NK-92 treated with Interleukin-12 subunit alpha and Interleukin-12 subunit beta, amount 100 ng/mL, for 24 hours (cell line): ENCODE results near the gene BACE1.
"Not testable (repeated sequence)": the region's sequence is repeated elsewhere in the genome, so short reads cannot be mapped to it uniquely, and the experiment has no call there.

ENCODE experiments used
- DNase-seq: peaks from one replicate; lab custom pipeline; 2025; lab: John Stamatoyannopoulos, UW

Gene BACE1

DNA sequence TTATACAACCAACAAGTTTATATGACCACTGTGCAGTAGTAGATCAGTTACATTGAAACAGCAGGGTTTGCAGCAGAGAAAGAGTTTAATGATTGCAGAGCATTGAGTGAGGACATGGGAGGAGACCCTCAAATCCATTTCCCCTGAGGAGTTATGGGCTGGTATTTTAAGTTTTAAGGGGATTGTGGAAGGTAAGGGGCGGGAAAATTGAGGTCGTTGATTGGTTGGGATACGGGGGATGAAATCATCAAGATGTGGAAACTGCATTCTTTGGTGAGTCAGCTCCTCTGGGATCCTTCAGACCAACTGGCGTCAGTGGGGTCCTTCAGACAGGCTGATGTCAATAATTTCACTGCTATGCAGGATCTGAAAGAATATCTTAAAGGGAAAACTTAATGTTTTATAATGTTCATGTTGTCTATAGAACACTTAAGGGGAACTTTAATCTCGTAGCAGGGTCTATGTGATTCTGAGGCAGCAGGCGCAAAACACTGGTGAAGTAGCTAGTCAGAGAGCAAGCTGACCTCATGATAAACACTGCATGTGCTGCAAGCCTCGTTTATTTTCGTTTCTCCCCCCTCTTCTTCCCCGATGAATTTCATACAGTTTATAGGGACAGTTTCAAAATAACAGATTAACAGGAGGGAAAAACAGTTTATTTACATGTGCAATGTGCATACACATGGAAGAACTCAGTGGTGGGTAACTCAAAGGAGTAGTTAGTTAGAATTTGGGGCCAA is 42.3 kb downstream of the BACE1 start:
- DNase-seq, result no peak

DNA sequence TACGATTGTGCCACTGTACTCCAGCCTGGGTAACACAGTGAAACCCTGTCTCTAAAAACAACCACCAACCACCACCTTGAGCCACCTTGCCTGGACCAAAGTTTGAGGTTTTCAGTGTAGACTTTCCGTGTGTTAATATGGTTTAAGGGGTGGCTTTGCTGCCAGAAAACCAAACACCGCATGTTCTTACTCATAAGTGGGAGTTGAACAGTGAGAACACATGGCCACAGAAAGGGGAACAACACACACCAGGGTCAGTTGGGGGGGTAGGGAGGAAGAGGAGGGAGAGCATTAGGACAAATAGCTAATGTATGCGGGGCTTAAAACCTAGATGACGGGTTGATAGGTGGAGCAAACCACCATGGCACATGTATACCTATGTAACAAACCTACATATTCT is 43.9 kb downstream of the BACE1 start:
- not testable (repeated sequence) for DNase-seq

DNA sequence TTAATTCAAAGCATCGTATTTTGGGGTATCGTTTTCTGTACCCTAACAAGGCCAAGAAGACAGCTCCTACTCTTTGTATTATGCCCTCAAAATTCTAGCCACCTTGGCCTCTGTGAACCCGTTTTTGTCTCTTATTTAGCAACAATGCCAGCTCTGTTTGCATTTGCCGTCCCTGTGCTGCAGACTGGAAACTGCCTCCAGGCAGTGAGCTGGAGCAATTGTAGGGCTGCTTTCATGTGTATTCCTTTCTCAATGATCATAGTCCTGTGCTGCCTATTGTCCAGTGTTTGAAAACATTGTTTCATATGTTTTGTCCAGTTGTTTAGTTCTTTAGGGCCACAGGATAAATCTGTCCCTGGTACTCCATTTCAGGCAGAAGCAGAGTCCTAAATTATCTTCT is 44.8 kb downstream of the BACE1 start:
- DNase-seq, result no peak

DNA sequence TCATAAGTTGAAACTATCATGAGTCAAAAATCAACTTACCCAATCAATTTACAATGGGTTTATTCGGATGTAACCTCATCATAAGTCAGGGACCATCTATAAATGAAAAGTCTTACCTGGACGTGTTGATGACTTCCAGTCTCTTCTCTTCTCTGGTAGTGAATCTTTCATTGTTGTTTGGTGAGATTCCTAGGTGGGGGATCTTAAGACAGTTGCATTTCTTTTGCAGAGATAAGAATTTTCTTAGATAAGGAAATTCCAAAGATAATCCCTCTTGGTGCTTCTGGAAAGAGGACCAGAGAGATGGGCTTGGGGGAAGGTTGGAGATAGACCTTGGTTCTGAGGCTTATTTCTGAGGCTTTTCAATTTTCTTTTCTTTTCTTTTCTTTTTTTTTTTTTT is 46.2 kb downstream of the BACE1 start:
- DNase-seq, result no peak

DNA sequence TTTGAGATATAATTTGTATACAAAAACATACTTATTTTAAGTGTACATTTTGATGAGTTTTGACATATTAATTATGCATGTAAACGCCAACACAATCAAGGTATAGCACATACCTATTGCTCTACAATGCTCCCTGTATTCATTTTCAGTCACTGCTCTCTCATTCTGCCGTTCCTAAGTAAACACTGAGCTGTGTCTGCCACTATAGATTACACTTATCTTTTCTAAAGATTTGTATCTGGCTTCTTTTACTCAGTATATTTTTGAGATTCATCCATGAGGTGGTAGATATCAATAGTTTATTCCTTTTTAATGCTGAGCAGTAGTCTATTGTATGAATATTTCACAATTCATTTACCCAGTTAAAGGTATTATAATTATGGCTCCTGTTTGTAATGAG is 50.3 kb downstream of the BACE1 start:
- no peak for DNase-seq

DNA sequence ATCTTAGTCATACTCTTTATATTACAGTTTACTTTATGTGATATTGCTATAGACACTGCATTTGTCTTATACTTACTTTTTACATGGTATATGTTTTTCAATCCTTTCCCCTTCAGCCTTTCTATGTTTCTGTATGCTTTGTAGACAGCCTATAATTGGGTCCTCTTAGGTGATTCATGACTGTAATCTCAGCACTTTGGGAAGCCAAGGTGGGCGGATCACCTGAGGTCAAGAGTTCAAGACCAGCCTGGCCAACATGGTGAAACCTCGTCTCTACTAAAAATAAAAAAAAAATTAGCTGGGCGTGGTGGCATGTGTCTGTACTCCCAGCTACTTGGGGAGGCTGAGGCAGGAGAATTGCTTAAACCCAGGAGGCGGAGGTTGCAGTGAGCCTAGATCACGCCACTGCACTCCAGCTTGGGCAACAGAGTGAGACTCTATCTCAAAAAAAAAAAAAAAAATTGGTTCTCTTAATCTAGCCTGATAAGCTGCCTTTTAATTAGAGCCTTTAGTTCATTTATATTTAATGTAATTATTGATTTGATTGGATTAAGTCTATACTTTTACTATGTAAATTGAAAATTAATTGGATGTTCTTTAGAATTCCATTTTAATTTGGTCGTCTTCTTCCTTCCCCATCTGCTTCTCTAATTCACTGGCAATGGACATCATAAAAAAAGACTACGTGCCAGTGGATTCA is 51.3 kb downstream of the BACE1 start:
- not testable (repeated sequence) for DNase-seq

DNA sequence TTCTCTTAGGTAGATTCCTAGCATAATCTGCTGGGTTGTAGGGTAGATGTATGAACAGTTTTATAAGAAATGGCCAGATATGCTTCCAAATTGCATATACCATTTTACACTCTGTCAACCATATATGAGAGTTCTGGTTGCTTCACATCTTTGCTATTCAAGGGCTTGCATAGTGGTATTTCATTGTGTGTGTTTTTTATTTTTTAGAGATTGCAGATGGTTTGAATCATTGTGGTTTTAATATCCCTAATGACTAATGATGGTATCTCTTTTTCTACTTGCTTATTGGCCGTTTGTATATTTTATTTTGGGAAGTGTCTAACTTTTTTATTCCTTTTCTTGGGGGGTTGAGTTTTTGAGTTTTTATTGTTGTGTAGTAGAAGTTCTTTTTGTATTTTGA is 56.6 kb downstream of the BACE1 start:
- no peak for DNase-seq

DNA sequence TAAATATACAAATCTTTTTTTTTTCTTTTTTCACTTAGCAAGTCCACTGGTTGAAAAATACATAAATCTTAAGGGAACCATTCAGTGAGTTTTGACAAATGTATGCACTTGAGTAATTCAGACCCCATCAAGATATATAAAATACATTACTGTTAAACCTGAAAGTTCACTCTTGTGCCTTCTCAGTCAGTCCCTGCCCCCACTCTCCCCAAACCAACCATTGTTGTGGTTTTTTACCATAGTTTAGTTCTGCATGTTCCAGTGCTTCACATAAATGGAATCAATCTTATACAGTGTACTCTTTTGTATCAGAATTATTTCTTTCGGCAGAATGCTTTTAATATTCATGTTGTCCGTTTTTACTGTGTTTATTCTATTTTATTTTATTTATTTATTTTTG is 57.5 kb downstream of the BACE1 start:
- DNase-seq, result no peak

DNA sequence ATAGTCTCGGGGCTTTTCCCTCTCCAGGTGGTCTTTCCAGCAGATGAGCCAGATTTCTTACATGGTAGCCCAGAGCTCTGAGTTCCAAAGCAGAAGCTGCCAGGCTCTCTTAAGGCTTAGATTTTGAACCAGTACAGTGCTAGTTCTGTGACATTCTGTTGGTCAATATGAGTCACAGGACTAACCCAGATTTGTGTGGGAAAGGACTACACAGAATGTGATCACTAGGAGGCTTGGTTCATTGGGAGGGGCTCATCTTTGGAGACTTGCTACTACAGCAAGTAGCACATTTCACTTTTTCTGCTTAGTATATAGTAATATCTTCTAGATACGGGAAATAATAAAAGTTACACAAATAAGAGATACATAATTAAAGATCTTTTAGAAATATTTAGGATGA is 59.5 kb downstream of the BACE1 start:
- DNase-seq, result no peak

DNA sequence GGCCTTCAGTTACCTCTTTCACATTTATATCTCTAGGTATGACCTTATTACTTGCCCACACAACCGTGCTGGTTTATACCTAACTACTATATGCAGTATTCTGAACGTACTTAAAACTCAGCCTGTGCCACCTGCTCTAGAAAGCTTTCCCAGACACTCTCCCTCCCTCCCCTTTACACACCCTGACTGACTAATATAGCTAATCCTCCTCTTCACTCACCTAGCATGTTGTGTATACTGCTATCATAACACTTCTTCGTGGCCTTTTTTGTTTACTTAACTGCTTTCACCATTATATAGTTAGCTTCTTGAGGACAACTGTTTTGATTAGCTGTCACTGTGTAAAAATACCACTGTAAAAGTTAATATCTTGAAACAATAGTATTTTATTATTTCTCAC is 60.1 kb downstream of the BACE1 start:
- DNase-seq, result no peak

DNA sequence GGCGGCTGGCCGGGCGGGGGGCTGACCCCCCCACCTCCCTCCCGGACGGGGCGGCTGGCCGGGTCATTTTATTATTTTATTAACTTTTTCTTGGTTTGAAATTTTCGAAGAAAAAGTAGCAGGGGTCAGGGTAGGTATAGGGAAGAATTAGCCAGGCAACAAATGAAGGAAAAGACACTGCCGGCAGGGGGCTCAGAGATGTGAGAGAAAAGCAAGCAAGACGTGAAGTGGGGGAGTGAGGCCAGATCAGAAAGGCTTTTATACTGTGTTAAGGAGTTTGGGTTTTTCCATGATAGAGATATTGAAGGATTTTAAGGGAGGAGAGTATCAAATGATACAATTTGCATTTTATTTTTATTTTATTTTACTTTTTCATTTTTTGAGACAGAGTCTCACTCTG is 64.5 kb downstream of the BACE1 start:
- no peak for DNase-seq

DNA sequence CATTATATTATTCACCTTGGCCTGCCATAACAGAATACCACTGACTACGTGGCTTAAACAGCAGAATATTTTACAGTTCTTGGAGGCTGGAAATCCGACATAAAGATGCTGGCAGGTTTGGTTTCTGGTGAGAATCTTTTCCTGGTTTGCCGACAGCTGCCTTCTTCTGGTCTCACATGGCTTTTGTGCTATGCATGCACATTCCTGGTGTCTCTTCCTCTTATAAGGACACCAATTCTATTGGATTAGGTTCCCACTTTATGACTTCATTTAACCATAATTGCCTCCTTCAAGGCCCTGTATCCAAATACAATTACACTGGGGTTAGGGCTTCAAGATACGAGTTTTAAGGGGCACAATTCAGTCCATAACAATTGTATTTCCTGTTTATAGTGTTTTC is 66.5 kb downstream of the BACE1 start:
- no peak for DNase-seq

DNA sequence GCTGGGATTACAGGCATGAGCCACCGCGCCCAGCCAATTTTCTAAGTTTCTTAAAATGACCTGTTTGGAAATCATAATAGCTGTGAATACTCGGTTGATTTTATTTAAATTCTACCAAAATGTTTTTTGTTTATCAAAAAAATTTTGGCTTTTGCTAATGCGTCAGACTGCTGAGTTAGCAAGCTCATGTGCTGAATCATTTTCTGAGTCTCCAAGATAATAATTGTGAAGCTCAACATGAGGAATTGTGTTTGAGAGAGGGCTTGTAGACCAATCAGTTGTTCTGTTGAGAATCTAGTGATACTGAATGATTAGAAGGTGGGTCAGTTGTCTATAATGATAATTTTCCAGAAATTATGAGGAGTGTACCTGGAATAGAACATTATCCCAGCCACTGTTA is 67.7 kb downstream of the BACE1 start:
- DNase-seq, result no peak

DNA sequence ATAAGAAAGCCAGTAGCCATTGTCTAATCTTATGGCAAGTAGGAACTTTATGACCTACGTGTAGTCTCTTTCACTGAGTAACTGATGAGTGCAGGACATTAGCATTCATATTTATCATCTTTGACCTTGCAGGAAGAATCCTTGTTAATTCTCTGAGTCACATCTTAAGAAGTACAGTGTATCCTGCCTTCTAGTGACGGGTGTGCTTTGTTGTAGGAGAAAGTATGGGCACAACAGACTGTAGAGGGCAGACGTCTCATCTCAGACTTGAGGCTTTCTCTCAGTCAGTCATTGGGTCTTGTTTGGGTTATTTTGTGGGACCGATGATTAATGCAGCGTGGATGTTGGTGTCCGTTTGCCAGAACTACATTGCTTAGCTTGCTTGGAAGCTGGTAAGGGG is 76.8 kb downstream of the BACE1 start:
- no peak for DNase-seq

DNA sequence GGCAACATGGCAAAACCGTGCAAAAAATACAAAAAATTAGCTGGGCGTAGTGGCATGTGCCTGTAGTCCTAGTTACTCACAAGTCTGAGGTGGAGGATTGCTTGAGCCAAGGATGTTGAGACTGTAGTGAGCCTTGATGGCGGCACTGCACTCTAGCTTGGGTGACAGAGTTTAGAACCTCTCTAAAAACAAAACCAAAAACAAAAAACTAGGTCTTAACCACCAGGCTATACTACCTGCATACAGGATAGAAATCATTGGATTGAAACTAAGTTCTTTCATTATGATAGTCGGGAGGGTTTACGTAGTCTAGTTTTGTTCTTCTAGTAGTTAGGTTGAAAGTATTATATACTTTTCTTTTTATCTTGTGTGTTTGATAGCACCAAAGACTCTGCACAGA is 77.8 kb downstream of the BACE1 start:
- no peak for DNase-seq
